Measurements from ENCODE around the gene RIMKLB.
"Not testable (repeated sequence)": the region's sequence is repeated elsewhere in the genome, so short reads cannot be mapped to it uniquely, and the experiment has no call there.

The RIMKLB gene

DNA sequence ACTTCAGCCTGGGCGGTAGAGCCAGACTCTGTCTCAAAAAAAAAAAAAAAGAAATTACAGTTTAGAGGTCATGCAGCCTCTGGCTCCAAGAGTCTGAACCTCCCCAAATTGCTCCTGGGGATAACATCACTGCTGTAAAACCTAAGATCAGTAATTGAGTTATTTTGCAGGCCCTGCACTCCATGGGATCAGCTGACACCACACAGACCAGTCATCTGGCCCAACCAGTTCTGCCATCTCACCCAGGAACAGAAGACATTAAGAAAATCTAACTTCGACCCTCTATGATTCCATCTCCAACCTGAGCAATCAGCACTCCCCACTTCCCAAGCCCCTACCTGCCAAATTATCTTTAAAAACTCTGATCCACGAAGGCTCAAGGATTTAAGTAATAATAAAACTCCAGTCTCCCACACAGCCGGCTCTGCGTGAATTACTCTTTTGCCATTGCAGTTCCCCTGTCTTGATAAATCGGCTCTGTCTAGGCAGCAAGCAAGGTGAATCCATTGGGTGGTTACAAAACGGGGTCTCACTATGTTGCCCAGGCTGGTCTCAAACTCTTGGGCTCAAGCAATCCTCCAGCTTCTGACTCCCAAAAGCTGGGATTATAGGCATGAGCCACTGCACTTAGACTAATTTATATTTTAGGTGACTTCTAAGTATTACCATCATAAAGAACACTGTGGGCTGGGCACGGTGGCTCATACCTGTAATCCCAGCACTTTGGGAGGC is 123.1 kb downstream of the RIMKLB start:
- not testable (repeated sequence) for DNase-seq

DNA sequence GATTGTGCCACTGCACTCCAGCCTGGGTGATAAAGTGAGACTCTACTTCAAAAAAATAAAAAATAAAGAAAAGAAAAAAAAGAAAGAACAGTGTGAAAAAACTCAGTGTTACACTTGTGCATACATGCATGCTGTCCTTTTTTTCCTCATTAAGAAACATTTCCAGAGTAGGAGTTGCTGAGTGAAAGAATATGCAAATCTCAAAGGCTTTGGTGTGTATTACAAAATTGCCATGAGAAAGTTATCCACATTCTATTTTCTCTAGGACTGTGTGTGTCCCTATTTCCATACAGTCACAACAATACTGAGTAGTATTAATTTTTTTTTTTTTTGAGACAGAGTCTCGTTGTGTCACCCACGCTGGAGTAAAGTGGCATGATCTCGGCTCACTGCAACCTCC is 123.8 kb downstream of the RIMKLB start:
- no peak for DNase-seq

DNA sequence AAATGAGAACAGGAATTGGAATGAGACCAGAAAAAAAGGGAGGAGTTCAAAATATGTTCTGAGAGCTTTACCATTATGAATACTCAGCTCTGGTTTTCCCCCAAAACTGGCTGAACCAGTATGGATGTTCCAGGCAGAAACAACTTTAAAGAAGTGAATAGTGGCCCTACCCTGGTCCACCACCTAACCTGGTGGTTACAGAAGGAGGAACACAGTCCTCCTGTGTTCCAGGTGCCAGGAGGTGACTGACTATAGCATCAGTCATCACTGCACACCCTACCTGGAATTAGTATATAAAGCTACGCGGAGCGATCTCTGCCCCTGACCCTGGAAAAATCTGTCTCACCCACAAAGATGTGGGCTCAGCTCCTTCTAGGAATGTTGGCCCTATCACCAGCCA is 124.5 kb downstream of the RIMKLB start, which contains the start of gene A2ML1:
Gene A2ML1 (plus strand): TSS at position 324 of the 400 bp plus-strand sequence. CDS start 31 bp downstream, at position 355.
- no peak for DNase-seq

DNA sequence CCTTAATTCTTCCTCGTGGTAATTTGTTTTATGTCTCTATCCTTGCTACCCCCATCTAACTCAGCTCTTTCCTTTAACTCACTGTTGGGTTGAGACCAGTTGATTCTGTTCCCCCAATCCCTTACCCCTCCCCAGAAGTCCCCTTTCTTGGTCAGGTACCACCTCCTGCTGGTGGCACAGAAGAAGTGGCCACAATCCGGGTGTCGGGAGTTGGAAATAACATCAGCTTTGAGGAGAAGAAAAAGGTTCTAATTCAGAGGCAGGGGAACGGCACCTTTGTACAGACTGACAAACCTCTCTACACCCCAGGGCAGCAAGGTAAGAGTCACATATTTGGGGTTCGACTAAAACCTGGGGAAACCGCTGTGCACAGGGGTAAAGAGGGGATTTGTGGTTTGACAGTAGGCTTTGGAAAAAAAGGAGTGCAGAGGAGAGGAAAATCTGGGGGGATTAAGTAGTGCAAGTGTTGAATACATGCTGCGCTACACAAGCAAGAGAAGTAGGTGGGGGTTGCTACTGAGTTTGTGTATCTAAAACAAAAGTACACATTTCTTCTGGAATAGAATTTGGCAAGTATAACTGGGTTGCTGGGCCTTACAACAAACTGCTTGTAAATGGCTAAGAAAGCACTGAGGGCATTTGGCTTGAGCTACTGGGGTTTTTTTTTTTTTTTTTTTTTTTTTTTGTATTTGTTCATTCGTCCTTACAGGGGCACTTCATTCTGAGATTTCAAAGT is 125.9 kb downstream of the RIMKLB start:
- peak; percentile 7 to 23 for DNase-seq

DNA sequence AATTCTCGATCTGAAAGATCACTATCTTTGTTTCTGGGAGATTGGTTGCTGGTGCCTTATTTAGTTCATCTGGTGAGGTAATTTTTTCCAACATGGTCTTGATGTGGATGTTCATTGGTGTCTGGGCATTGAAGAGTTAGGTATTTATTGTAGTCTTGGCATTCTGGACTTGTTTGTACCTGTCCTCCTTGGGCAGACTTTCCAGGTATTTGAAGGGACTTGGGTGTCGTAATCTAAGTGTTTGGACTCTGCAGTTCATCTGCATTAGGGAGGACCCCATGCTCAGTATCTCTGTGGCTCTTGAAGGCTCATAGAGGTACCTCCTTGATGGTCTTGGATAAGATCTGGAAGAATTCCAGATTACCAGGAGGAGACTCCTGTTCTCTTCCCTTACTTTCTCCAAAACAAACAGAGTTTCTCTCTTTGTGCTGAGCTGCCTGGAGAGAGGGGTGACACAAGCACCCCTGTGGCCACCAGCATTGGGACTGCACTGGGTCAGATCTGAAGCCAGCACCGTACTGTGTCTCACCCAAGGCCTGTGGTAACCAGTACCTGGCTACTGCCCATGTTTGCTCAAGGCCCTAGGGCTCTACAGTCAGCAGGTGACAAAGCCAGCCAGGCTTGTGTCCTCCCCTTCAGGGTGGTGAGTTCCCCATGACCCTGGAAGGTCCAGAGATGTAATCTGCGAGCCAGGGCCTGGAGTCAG is 129.9 kb downstream of the RIMKLB start:
- DNase-seq: no peak

DNA sequence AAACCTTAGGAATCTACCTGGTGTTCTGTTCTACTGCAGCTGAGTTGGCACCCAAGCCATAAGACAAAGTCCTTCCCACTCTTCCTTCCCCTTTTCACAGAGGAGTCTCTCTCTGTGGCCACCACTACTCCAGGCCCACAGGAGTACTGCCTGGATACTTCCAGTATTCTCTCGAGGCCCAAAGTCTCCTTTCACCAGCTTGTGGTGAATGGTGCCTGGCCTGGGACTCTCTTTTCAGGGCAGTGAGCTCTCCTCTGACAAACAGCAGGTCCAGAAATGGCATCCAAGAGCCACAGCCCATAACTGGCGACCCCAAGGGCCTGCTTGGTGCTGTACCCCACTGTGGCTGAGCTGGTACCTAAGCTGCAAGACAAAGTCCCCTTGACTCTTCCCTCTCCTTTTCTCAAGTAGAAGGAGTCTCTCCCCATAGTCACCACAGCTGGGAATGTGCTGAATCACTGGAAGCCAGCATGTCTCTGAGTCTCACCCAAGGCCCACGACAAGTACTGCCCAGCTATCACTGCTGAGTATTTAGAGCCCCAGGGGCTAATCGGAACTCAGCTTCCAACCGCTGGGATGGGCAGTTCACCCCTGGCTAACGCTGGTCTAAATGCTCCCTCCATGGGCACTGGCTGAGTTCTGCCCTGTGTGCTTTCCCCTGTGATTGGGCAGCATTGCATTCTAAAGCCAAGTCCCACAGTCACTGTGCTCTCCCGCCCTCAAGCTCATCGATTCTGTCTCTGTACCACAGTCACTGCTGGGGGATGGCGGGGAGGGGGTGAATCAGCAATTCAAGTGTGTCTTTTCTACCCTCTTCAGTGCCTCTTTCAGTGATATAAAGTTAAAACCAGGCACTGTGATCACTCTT is 130.7 kb downstream of the RIMKLB start:
- peak; percentile 1 to 9 for DNase-seq

DNA sequence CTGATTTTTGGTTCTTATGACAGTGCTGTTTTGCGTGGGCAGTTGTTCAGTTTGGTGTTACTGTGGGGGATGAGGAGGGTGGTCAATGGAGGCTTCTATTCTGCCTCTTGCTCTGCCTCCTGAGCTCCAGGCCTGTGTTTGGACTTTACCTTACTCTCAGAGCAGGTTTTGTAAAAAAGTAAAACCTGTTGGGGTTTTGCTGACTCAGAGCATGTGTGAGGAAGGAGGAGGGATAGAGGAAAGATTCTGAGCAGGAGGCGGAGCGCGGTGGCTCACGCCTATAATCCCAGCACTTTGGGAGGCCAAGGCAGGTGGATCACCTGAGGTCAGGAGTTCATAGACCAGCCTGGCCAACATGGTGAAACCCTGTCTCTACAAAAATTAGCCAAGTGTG is 131.3 kb downstream of the RIMKLB start:
- no peak for DNase-seq

DNA sequence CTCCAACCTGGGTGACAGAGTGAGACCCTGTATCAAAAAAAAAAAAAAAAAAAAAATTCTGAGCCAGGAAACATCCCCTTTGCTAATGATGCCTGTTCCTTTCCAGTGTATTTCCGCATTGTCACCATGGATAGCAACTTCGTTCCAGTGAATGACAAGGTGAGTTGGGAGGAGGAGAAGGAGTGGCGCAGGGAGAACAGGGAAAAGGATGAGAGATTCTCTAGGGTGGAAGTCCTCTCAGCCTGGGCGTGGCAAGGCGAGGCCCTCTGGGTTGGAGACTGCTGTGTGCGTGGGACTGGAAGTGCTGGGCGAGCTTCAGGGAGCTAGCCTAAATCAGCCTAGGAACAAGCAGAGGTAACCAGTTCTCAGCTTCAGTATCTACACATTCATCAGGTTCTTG is 131.8 kb downstream of the RIMKLB start:
- DNase-seq: no peak

DNA sequence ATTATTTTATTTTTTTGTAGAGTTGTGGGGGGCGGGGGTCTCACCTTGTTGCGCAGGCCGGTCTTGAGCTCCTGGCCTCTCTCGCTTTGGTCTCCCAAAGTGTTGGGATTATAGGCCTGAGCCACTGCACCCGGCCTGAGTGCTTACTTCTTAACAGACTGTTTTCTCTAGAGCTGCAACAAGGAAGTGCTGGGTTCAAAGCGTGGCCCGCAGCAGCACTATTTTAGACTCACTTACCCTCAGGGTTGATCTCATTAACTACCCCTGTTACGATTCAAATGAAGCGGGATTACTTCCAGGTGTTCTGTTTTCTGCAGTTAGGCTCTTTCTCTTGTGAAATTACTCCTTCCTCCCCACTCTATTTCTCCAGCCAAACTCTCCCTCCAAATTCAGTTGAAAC is 133.3 kb downstream of the RIMKLB start:
- no peak for DNase-seq

DNA sequence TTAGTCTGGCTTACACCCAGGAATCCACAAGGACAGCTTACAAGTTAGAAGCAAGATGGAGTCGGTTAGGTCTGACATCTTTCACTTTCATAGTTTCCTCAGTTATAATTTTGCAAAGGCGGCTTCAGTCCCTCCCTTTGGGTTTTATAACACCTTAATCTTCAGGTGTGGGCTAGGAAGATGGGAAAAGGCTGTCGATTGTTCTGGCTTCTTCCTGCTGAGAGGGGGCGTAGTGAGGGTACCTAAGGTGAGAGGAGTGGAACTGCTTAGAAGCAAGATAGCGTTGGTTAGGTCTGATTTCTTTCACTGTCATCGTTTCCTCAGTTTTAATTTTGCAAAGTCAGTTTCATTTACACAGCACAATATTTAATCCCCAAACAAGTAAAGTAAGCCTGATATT is 134.7 kb downstream of the RIMKLB start:
- no peak for DNase-seq

Data from Kasumi-1 (cell line).